ENCODE data around the gene NTM.

GRCh38 chr11:131980199-131980598 lies 609.8 kb downstream of the NTM start:
- TF ChIP-seq CTCF (IDR thresholded peaks at IDR 0.05) (no peak), POLR2A (IDR thresholded peaks at IDR 0.05) (no peak)

Data from adrenal gland (tissue), 5 donors.